Measurements from ENCODE around the gene NAP1L4.

The NAP1L4 gene

GRCh38 chr11:2968341-2968900 lies 23.7 kb downstream of the NAP1L4 start:
- no peak for DNase-seq (ENCODE audit: low spot score)
- no peak for TF ChIP-seq CTCF (IDR thresholded peaks at IDR 0.05; ENCODE audit: extremely low read depth, missing control alignments)

- no peak for TF ChIP-seq CTCF (IDR thresholded peaks at IDR 0.05; ENCODE audit: extremely low read depth, missing control alignments)
- no peak for DNase-seq (ENCODE audit: low spot score)
Measured at GRCh38 chr11:2964782-2965181, 27.3 kb downstream of the NAP1L4 start.

- DNase-seq (ENCODE audit: low spot score), result no peak
- TF ChIP-seq CTCF (IDR thresholded peaks at IDR 0.05; ENCODE audit: extremely low read depth, missing control alignments), result no peak
Measured at GRCh38 chr11:2963761-2964160, 28.4 kb downstream of the NAP1L4 start.

- TF ChIP-seq CTCF (IDR thresholded peaks at IDR 0.05; ENCODE audit: extremely low read depth, missing control alignments), result no peak
- DNase-seq (ENCODE audit: low spot score), result no peak
Measured at GRCh38 chr11:2963112-2963754, 28.9 kb downstream of the NAP1L4 start.

- DNase-seq (ENCODE audit: low spot score), result no peak
- TF ChIP-seq CTCF (IDR thresholded peaks at IDR 0.05; ENCODE audit: extremely low read depth, missing control alignments), result no peak
Measured at GRCh38 chr11:2961080-2961479, 31.0 kb downstream of the NAP1L4 start.

GRCh38 chr11:2960139-2960538 lies 32.0 kb downstream of the NAP1L4 start:
- no peak for DNase-seq (ENCODE audit: low spot score)
- TF ChIP-seq CTCF (IDR thresholded peaks at IDR 0.05; ENCODE audit: extremely low read depth, missing control alignments), result no peak

GRCh38 chr11:2958251-2958650 lies 33.9 kb downstream of the NAP1L4 start:
- DNase-seq (ENCODE audit: low spot score), result no peak
- TF ChIP-seq CTCF (IDR thresholded peaks at IDR 0.05; ENCODE audit: extremely low read depth, missing control alignments), result no peak
